Fibroblast of villous mesenchyme (primary cell): Measurements from ENCODE around the gene MRPL44. TPM values are rescaled to one million over a fixed set of nuclear protein-coding genes. Genes with fewer than 3 reads are reported as not detected.
A peak's percentile ranks its signal among the peaks of the same experiment; 100 is the strongest.

Source experiments
- DNase-seq: peaks from one replicate; pipeline ENCODE4 v3.0.0-alpha.2; 2010; ENCODE audit warnings: low read depth
- H3K4me3 ChIP-seq: 2 replicates; pipeline ENCODE4 v1.5.1; 2011; ENCODE audit warnings: low read depth, mild to moderate bottlenecking, low read length
- CTCF ChIP-seq: IDR thresholded peaks from 2 replicates; pipeline ENCODE4 v1.5.1; 2012; ENCODE audit warnings: low read depth, mild to moderate bottlenecking, low read length; ENCODE audit not compliant: insufficient read depth
- total RNA-seq: library from RNA; depleted of rRNA; stranded (reverse); fragments of >200 nt; gene quantifications from 2 replicates; pipeline ENCODE4 v1.2.3, GENCODE V29; 2012

MRPL44 gene
- total RNA-seq, 1 donor, result 32.0 TPM

- no peak for TF ChIP-seq CTCF
- no peak overlapping the region for H3K4me3 ChIP-seq
- peak; percentile 76 for DNase-seq
Measured at GRCh38 chr2:224008702-224009261, 51.5 kb downstream of the MRPL44 start.

- TF ChIP-seq CTCF, result no peak
- no peak overlapping the region for H3K4me3 ChIP-seq
- peak; percentile 57 for DNase-seq
Measured at GRCh38 chr2:224009605-224010315, 52.5 kb downstream of the MRPL44 start.

- DNase-seq, result no peak
- TF ChIP-seq CTCF, result no peak
- H3K4me3 ChIP-seq, result no peak overlapping the region
Measured at GRCh38 chr2:224011837-224012236, 54.6 kb downstream of the MRPL44 start.

- no peak overlapping the region for H3K4me3 ChIP-seq
- DNase-seq, result no peak
- TF ChIP-seq CTCF, result no peak
Measured at GRCh38 chr2:224014336-224014735, 57.1 kb downstream of the MRPL44 start.

GRCh38 chr2:224016963-224017362 lies 59.7 kb downstream of the MRPL44 start:
- no peak for TF ChIP-seq CTCF
- DNase-seq, result no peak
- no peak overlapping the region for H3K4me3 ChIP-seq

Other genes with a start within 250 kb of the MRPL44 start
- gene AP1S3, start 119.9 kb upstream of the MRPL44 start, total RNA-seq, result 4.7 and 5.8 TPM in 2 replicates
- 113 and 152 TPM in 2 replicates for gene WDFY1, start 12.1 kb upstream of the MRPL44 start, total RNA-seq
- 180 and 242 TPM in 2 replicates for gene SERPINE2, start 81.8 kb downstream of the MRPL44 start, total RNA-seq